Right cardiac atrium (tissue), 5 donors: ENCODE results near the gene RAP1GDS1. TPM values are rescaled to one million over a fixed set of nuclear protein-coding genes. Genes with fewer than 3 reads are reported as not detected.
"Not testable (repeated sequence)": the region's sequence is repeated elsewhere in the genome, so short reads cannot be mapped to it uniquely, and the experiment has no call there.

Experiments used
- ATAC-seq, 2 donors: fragments of 200-7000 bp; cut with Tn5 transposase; one replicate each; pipeline versions ENCODE4 v1.8.0 to v1.9.1; 2020; ENCODE audit warnings: moderate library complexity in 2 of 2, mild to moderate bottlenecking in 1 of 2
- DNase-seq, 3 donors: peaks; one replicate each; pipeline ENCODE4 v3.0.0-alpha.2; 2020
- H3K27ac ChIP-seq: one replicate; pipeline ENCODE4 v1.5.1; 2013; ENCODE audit warnings: mild to moderate bottlenecking, low read length, control low read depth, moderate library complexity
- H3K27me3 ChIP-seq: one replicate; pipeline ENCODE4 v1.6.1; 2013; ENCODE audit not compliant: control insufficient read depth, insufficient read depth
- H3K4me1 ChIP-seq: one replicate; pipeline ENCODE4 v1.6.1; 2013; ENCODE audit warnings: low read length; ENCODE audit not compliant: control insufficient read depth, insufficient read depth
- H3K4me3 ChIP-seq: one replicate; pipeline ENCODE4 v1.5.1; 2013; ENCODE audit warnings: low read length, control low read depth
- H3K9me3 ChIP-seq: one replicate; pipeline ENCODE4 v1.6.1; 2013; ENCODE audit warnings: low read length; ENCODE audit not compliant: control insufficient read depth
- WGBS: extraction: QIAGEN DNeasy Blood & Tissue Kit; methylation state at CpG from one replicate; pipeline ENCODE4 v1.1.7; 2013; 5-methylcytosine and 5-hydroxymethylcytosine counted together
- intact Hi-C, 4 donors: fragments of 100-400 bp; cut with DNase I; formaldehyde crosslinking; loops; one replicate each; pipeline versions ENCODE4 v1.11.0 to v1.14.0; 2022 to 2023
- polyA plus RNA-seq: library from polyadenylated mRNA; stranded (reverse); fragments of 200-250 nt; gene quantifications from one replicate; pipeline ENCODE4 v1.2.3, GENCODE V29; 2013
- total RNA-seq, 4 donors: library from RNA; stranded (reverse); fragmentation: NEBNext Ultra II Directional; extraction: Animal tissue kit (Norgen Biotek cat#: 25700); gene quantifications; one replicate each; pipeline ENCODE4 v1.2.1, GENCODE V29; 2021
- donor health status: healthy with polysubstance abuse.
- donor health status: DM: no; HTN: yes; CAD: no.
- donor health status: DM: no; HTN: no; CAD: no.
- donor health status: DM: no; HTN: yes; CAD: no; lungs with severe emphysema.
- donor health status: DM: yes; HTN: yes; CAD: no.

Gene RAP1GDS1
- total and polyA plus RNA-seq, 5 donors: 5.0 to 14.8 (median 11.6) TPM

- no peak for DNase-seq
- Histone ChIP-seq H3K4me3 (no peak overlapping the region), H3K4me1 (no peaks in the 10 kb centered on the region), H3K27me3 (no peaks in the 10 kb centered on the region), H3K27ac (no peak overlapping the region), H3K9me3 (no peaks in the 10 kb centered on the region)
- ATAC-seq: no peak
- intact Hi-C loops: no loop called here
- 75% methylated on average over 4 of the region's 4 CpGs for WGBS
Measured at GRCh38 chr4:98352940-98353339, 91.8 kb downstream of the RAP1GDS1 start.

DNA sequence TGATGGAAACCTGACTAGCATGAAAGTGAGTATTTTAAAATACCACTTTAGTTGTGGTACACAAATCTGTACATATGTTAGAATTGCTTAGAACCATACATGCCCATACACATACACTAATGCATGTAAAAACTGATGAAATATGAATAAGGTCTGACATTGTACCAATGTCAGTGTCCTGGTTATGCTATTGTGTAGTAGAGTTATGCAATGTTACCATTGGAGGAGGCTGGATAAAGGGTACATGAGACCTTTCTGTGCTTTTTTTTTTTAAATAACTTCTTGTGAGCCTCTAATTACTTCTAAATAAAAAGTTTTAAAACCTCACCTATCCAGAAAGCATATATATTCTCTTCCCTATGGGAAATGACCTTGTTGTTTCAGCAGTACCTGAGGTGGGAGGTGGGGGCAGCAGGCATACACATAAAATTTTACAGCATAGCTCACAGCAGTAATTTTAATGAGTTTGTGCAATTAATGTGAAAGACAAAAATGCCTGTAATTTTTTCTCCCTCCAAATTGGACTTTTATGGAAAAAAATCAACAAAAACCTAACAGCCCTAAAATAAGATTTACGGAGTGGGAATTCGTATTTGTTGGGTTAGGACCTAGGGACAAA is 97.6 kb downstream of the RAP1GDS1 start:
- DNase-seq (no peak), ATAC-seq (no peak)
- no peak overlapping the region for H3K4me3 ChIP-seq
- H3K27me3 ChIP-seq: no peaks in the 10 kb centered on the region
- over 99% methylated on average over 2 of the region's 2 CpGs for WGBS
- H3K27ac ChIP-seq: no peak overlapping the region
- no peaks in the 10 kb centered on the region for H3K4me1 ChIP-seq
- intact Hi-C loops: no loop called here
- no peaks in the 10 kb centered on the region for H3K9me3 ChIP-seq

GRCh38 chr4:98359646-98360045 is 98.5 kb downstream of the RAP1GDS1 start:
- DNase-seq (no peak), ATAC-seq (no peak)
- H3K4me1 ChIP-seq: no peaks in the 10 kb centered on the region
- WGBS: 81% methylated on average over 4 of the region's 4 CpGs
- no peaks in the 10 kb centered on the region for H3K27me3 ChIP-seq
- H3K4me3 ChIP-seq: no peak overlapping the region
- H3K27ac ChIP-seq: no peak overlapping the region
- no peaks in the 10 kb centered on the region for H3K9me3 ChIP-seq
- intact Hi-C loops: no loop called here

- Histone ChIP-seq H3K4me3 (no peak overlapping the region), H3K4me1 (no peaks in the 10 kb centered on the region), H3K27ac (no peak overlapping the region), H3K9me3 (no peaks in the 10 kb centered on the region), H3K27me3 (no peaks in the 10 kb centered on the region)
- DNase-seq (no peak), ATAC-seq (no peak)
- intact Hi-C loops: no loop called here
Measured at GRCh38 chr4:98363431-98363830, 102.2 kb downstream of the RAP1GDS1 start.

DNA sequence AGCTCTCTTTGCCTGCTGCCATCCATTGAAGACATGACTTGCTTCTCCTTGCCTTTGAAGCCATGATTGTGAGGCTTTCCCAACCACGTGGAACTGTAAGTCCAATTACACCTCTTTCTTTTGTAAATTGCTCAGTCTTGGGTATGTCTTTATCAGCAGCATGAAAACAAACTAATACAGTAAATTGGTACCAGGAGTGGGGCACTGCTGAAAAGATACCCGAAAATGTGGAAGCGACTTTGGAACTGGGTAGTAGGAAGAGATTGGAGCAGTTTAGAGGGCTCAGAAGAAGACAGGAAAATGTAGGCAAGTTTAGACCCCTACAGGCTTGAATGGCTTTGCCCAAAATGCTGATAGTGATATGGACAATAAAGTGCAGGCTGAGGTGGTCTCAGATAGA is 105.1 kb downstream of the RAP1GDS1 start:
- H3K27ac ChIP-seq, intact Hi-C loops, H3K4me1 ChIP-seq, ATAC-seq, H3K4me3 ChIP-seq, DNase-seq, H3K9me3 ChIP-seq, H3K27me3 ChIP-seq: not testable (repeated sequence)
- 98% methylated on average over 3 of the region's 3 CpGs for WGBS

- H3K27ac ChIP-seq, intact Hi-C loops, H3K4me3 ChIP-seq, H3K9me3 ChIP-seq, H3K4me1 ChIP-seq, DNase-seq, H3K27me3 ChIP-seq, ATAC-seq: not testable (repeated sequence)
- 96% methylated on average over 3 of the region's 3 CpGs for WGBS
Measured at GRCh38 chr4:98368000-98368399, 106.8 kb downstream of the RAP1GDS1 start.

DNA sequence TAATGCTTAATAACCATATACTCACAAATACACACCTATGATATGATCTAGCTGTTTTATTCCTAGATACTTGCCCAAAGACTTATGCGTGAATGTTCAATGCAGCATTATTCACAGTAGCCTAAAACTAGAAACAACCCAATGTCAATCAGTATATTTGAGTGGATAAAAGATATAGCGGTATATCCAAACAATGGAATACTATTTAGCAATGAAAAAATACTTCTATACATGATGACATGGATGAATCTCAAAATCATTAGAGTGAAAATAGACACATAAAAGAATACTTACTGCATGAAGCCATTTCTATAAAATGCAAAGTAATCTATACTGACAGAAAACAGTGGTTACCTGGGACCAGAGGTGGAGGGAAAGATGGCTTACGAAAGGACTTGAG is 108.1 kb downstream of the RAP1GDS1 start:
- DNase-seq (no peak), ATAC-seq (no peak)
- intact Hi-C loops: no loop called here
- Histone ChIP-seq H3K9me3 (no peaks in the 10 kb centered on the region), H3K27me3 (no peaks in the 10 kb centered on the region), H3K4me1 (no peaks in the 10 kb centered on the region), H3K27ac (no peak overlapping the region), H3K4me3 (no peak overlapping the region)
- over 99% methylated on average over 3 of the region's 3 CpGs for WGBS

DNA sequence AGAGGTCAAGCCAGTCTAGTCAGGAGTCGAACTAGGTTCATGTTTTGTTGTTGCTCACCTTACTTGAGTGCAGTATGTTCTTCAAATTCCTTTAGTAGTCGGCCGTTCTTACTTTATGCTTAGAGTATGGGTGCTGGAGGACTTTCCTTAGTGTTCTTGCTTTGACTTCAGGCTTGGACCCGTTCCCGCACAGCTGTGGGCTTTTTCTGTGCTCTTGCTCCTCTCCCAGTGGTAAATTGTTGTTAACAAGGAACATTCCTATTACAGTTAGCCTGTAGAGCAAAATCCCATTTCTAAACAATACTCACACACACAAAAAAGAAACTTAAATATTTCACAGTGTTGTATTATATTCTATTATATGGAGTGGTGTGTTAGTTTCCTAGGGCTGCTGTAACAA is 113.5 kb downstream of the RAP1GDS1 start:
- no peaks in the 10 kb centered on the region for H3K9me3 ChIP-seq
- H3K4me3 ChIP-seq: no peak overlapping the region
- H3K27me3 ChIP-seq: no peaks in the 10 kb centered on the region
- DNase-seq (no peak), ATAC-seq (no peak)
- no peak overlapping the region for H3K27ac ChIP-seq
- 82% methylated on average over 5 of the region's 5 CpGs for WGBS
- no peaks in the 10 kb centered on the region for H3K4me1 ChIP-seq
- intact Hi-C loops: no loop called here

GRCh38 chr4:98377559-98377958 is 116.4 kb downstream of the RAP1GDS1 start:
- no peaks in the 10 kb centered on the region for H3K9me3 ChIP-seq
- no peak overlapping the region for H3K27ac ChIP-seq
- no peaks in the 10 kb centered on the region for H3K4me1 ChIP-seq
- DNase-seq (no peak), ATAC-seq (no peak)
- 56% methylated on average over 1 of the region's 1 CpG for WGBS
- intact Hi-C loops: no loop called here
- H3K4me3 ChIP-seq: no peak overlapping the region
- no peaks in the 10 kb centered on the region for H3K27me3 ChIP-seq

DNA sequence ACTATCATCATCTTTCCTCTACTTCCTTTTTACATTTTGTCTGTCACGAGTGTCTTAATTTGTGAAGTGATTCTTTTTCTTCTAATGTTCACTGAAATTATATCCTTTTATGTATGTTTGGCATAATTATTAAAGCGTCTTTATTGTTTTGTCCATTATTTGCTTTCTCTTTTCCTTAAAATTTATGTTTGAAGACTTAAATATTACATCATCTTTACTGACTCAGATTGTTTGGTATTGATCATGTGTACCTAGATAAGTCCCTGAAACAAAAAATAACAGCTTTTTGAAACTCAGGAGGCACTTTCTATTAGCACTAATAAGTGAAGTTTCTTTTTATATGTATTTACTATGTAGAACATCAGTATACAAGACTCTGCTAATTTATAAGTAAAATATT is 120.1 kb downstream of the RAP1GDS1 start:
- ATAC-seq (no peak), DNase-seq (no peak)
- Histone ChIP-seq H3K27ac (no peak overlapping the region), H3K4me1 (no peaks in the 10 kb centered on the region), H3K27me3 (no peaks in the 10 kb centered on the region), H3K4me3 (no peak overlapping the region), H3K9me3 (no peaks in the 10 kb centered on the region)
- WGBS: 93% methylated on average over 2 of the region's 2 CpGs
- intact Hi-C loops: loop anchor here in 1 of 4 donors (2.0 kb wide), 1 partner anchor 41 kb away; no protein-coding TSS in a partner anchor

DNA sequence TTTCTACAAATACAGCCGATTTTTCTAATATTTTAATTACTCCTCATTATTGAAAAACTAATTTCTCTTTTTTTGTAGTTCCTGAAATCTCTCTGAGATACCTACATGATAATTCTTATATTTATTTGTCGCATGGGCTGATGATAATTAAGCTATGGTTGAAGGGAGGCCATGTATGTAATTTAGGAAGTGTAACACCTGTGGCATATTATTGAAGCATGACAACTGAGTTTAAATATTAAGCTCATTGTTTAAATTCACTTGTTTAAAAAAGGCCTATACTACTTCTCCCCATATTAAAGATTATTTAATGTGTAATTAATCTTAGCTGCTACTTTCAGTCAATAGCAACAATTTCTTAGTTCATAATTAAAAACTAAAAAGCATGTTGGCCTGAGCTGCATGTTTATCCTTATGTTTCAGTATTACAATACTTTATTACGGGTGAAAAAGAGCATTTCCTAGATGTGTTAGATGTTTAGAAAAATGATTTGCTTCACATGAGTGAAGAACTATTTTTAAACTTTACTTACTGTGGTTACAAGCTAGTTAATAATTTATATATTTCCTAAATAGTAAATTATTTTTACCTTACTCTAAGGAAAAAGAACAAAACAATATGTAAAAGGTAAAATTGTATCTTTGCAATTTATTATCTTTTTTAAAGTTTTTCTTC is 122.4 kb downstream of the RAP1GDS1 start:
- H3K4me3 ChIP-seq: no peak overlapping the region
- no peaks in the 10 kb centered on the region for H3K9me3 ChIP-seq
- 95% methylated on average over 3 of the region's 3 CpGs for WGBS
- DNase-seq (no peak), ATAC-seq (no peak)
- H3K27me3 ChIP-seq: no peaks in the 10 kb centered on the region
- intact Hi-C loops: no loop called here
- H3K4me1 ChIP-seq: no peaks in the 10 kb centered on the region
- H3K27ac ChIP-seq: no peak overlapping the region
